IPS-NIHi11 (cell line): ENCODE results near the gene CDC42BPG.

ENCODE experiments used
- DNase-seq: peaks from one replicate; pipeline ENCODE4 v3.0.0; 2012; ENCODE audit warnings: mixed read lengths, low spot score

CDC42BPG gene

GRCh38 chr11:64790205-64791095, 54.0 kb downstream of the CDC42BPG start:
- DNase-seq: no peak

GRCh38 chr11:64789331-64790204, 54.9 kb downstream of the CDC42BPG start:
- no peak for DNase-seq

- no peak for DNase-seq
Observed at GRCh38 chr11:64788321-64789215, 55.9 kb downstream of the CDC42BPG start.

GRCh38 chr11:64787526-64788320, 56.7 kb downstream of the CDC42BPG start:
- DNase-seq: peak; percentile 88

- no peak for DNase-seq
Observed at GRCh38 chr11:64786308-64786707, 58.1 kb downstream of the CDC42BPG start.

GRCh38 chr11:64784813-64785581, 59.5 kb downstream of the CDC42BPG start:
- no peak for DNase-seq

GRCh38 chr11:64778473-64779298, 65.8 kb downstream of the CDC42BPG start, which contains the start of gene SF1:
TSS of gene SF1 (minus strand) at chr11:64778542. CDS start at chr11:64778392, 150 bp downstream.
- peak; percentile 94 for DNase-seq

- no peak for DNase-seq
Observed at GRCh38 chr11:64778223-64778472, 66.3 kb downstream of the CDC42BPG start.

GRCh38 chr11:64777449-64778222, 66.8 kb downstream of the CDC42BPG start:
- DNase-seq: peak; percentile 89

GRCh38 chr11:64776875-64777274, 67.6 kb downstream of the CDC42BPG start:
- no peak for DNase-seq

- no peak for DNase-seq
Observed at GRCh38 chr11:64776425-64776824, 68.0 kb downstream of the CDC42BPG start.

GRCh38 chr11:64774144-64774543, 70.3 kb downstream of the CDC42BPG start:
- DNase-seq: no peak
